ENCODE data around the gene GFER. TPM values are rescaled to one million over a fixed set of nuclear protein-coding genes. Genes with fewer than 3 reads are reported as not detected.

GFER gene
- total and polyA plus RNA-seq, 9 of the 15 experiments (the other 6 are each of a cell fraction or from before 2014, with no cell fraction given) = 4.3 to 53.7 (median 19.8) TPM

GRCh38 chr16:1960665-1961630, 23.0 kb upstream of the GFER start (continued):
- TF ChIP-seq GATAD2A (IDR thresholded peaks at IDR 0.05) (no peak), NR2F6 (CRISPR knock-in tag; IDR thresholded peaks at IDR 0.05) (no peak), ZC3H4 (CRISPR knock-in tag; IDR thresholded peaks at IDR 0.05; ENCODE audit: borderline replicate concordance) (peak; percentile 7; the same call in 1 of the 2 replicates), NFE2L1 (tag; IDR thresholded peaks at IDR 0.05; ENCODE audit: borderline replicate concordance, low read depth) (no peak), ZFP1 (CRISPR knock-in tag; IDR thresholded peaks at IDR 0.05) (no peak), EHMT2 (IDR thresholded peaks at IDR 0.05) (no peak), PHF20 (IDR thresholded peaks at IDR 0.05; ENCODE audit: partially characterized antibody) (no peak), POLR2AphosphoS5 (IDR thresholded peaks at IDR 0.05; ENCODE audit: control insufficient read depth, insufficient read depth, low read depth, low read length) (peak; percentile 88), NCOA4 (IDR thresholded peaks at IDR 0.05; ENCODE audit: partially characterized antibody) (no peak), ZBTB2 (IDR thresholded peaks at IDR 0.05) (no peak), FOXP1 (CRISPR knock-in tag; IDR thresholded peaks at IDR 0.05) (peak; percentile 68; the same call in 1 of the 2 replicates)
- TF ChIP-seq, protein P1, sequence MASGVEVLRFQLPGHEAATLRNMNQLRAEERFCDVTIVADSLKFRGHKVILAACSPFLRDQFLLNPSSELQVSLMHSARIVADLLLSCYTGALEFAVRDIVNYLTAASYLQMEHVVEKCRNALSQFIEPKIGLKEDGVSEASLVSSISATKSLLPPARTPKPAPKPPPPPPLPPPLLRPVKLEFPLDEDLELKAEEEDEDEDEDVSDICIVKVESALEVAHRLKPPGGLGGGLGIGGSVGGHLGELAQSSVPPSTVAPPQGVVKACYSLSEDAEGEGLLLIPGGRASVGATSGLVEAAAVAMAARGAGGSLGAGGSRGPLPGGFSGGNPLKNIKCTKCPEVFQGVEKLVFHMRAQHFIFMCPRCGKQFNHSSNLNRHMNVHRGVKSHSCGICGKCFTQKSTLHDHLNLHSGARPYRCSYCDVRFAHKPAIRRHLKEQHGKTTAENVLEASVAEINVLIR (CRISPR knock-in tag; IDR thresholded peaks at IDR 0.05) = no peak; the same call in 1 of the 2 replicates
- TF ChIP-seq, protein P2, sequence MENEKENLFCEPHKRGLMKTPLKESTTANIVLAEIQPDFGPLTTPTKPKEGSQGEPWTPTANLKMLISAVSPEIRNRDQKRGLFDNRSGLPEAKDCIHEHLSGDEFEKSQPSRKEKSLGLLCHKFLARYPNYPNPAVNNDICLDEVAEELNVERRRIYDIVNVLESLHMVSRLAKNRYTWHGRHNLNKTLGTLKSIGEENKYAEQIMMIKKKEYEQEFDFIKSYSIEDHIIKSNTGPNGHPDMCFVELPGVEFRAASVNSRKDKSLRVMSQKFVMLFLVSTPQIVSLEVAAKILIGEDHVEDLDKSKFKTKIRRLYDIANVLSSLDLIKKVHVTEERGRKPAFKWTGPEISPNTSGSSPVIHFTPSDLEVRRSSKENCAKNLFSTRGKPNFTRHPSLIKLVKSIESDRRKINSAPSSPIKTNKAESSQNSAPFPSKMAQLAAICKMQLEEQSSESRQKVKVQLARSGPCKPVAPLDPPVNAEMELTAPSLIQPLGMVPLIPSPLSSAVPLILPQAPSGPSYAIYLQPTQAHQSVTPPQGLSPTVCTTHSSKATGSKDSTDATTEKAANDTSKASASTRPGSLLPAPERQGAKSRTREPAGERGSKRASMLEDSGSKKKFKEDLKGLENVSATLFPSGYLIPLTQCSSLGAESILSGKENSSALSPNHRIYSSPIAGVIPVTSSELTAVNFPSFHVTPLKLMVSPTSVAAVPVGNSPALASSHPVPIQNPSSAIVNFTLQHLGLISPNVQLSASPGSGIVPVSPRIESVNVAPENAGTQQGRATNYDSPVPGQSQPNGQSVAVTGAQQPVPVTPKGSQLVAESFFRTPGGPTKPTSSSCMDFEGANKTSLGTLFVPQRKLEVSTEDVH (IDR thresholded peaks at IDR 0.05; ENCODE audit: low read depth, partially characterized antibody) = peak; percentile 69
